NCI-H2196 (cell line): Measurements from ENCODE around the gene ZBTB2.
A peak's percentile ranks its signal among the peaks of the same experiment; 100 is the strongest.

ENCODE experiments used
- DNase-seq: peaks from one replicate; lab custom pipeline; 2025; ENCODE audit not compliant: unreplicated experiment; lab: John Stamatoyannopoulos, UW

Gene ZBTB2

GRCh38 chr6:151391471-151392413 is at the start of gene ZBTB2:
ZBTB2 (minus strand) TSS chr6:151391559; CDS start chr6:151373637, 17,922 bp downstream.
- peak; percentile 68 for DNase-seq

GRCh38 chr6:151440930-151441329 is 49.6 kb upstream of the ZBTB2 start:
- DNase-seq = no peak

DNA sequence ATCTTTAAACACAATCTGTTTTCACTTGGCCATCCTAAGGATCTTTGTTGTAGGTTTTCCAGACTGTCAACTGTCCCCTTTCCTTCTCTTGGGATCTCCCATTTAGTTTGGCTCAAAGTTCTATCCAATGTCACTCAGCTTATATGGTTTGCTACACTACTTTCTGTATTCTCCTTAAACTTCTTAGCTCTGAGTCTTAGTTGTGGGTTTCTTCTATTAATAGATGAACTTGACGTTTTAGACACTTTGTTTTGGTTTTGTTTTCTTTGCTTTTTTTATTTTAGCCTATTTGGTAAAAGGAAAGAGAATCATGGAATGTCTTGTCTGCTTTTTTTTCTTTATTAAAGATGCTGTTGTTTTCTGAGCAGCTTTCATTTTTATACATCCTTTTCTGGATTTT is 49.1 kb upstream of the ZBTB2 start:
- DNase-seq = no peak

- DNase-seq = no peak
Measured at GRCh38 chr6:151437401-151437800, 46.0 kb upstream of the ZBTB2 start.

DNA sequence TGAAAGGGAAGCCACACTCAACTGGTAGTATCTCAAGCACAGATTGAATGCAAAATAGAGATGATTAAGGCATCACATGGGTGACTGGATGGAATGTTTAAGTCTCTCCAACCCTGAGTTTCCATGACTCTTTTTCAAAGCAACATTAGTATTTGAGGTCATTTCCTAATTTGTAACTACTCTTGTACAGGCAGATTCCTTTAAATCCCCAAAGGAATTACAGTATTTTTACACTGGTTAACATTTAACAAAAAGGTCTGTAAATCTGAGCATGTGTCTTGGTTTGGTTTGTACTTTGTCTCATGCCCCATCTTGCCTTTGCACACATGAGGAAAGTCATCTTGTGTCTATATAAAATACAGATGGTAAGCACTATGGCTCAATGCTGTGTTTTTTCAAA is 45.4 kb upstream of the ZBTB2 start:
- no peak for DNase-seq

GRCh38 chr6:151436300-151436699 is 44.9 kb upstream of the ZBTB2 start:
- no peak for DNase-seq

GRCh38 chr6:151434369-151434768 is 43.0 kb upstream of the ZBTB2 start:
- no peak for DNase-seq

DNA sequence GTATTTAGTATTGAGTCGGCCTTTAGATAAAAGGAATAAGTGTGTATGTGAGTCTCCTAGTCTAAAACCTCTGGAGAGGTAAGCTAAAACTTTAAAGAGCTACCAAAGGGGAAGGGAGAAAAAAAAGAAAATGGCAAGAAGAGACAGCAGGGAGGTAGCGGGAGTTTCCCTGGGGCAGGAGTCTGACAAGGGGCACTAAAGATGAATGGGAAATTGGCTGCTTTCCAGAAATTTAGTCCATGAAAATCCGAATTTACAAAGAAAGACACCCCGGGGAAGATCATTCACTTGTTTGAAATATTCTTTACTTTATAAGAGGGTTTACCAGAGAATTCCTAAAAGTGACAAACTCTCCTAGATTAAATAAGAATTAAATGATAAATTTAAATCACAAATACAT is 41.3 kb upstream of the ZBTB2 start:
- DNase-seq = no peak

- no peak for DNase-seq
Measured at GRCh38 chr6:151431337-151431736, 40.0 kb upstream of the ZBTB2 start.

- DNase-seq = no peak
Measured at GRCh38 chr6:151430886-151431285, 39.5 kb upstream of the ZBTB2 start.

GRCh38 chr6:151428093-151428735 is 36.9 kb upstream of the ZBTB2 start:
- no peak for DNase-seq

DNA sequence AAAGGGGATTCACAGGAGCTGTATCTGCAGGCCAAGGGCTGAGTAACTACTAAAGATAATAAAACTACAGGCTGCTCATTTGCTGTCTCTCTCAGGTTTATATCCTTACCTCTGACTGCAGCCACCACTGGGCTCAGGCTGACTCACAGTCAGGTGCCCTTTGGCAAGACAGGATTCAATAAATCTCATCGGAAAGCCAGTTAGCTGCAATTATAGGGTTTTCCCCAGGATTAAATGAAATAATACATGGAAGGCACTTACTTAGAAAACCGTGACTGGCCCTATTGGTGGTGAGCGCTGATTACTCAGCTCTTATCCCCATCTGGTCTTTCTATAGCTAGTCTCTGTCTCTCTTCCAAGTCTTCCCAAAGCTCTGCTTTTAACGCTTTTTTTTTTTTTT is 34.2 kb upstream of the ZBTB2 start:
- no peak for DNase-seq

- no peak for DNase-seq
Measured at GRCh38 chr6:151422981-151423380, 31.6 kb upstream of the ZBTB2 start.

GRCh38 chr6:151417477-151417876 is 26.1 kb upstream of the ZBTB2 start:
- DNase-seq = no peak

- no peak for DNase-seq
Measured at GRCh38 chr6:151414641-151415260, 23.4 kb upstream of the ZBTB2 start.

DNA sequence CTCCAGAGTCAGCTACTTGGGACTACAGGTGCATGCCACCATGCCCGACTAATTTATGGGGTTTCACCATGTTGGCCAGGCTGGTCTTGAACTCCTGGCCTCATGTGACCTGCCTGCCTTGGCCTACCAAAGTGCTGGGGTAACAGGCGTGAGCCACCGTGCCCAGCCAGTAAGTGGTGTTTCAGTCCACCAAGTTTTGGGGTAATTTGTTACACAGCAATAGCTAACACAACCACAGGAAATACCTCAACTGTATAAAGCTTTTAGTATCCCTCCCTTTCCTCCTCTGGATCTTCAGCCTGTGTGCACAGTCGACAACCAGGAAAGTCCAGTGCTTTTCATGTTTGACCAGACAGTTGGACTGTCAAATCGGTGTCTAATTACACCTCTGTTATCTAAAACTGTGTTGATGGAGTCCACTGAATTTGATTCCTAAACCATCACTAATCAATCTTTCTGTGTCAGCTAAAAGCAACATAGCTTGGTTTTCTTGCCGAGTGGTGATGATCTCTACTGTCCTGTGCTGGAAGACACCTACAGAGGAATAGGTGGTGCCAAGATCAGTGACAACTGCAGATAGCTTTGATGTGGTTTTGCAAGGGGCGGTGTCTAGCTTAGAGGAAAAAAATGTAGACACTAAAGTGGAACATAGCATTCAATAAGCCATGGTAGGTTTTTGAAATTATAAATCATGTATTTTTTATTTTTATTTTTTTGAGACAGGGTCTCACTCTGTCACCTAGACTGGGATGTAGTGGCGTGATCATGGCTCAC is 22.2 kb upstream of the ZBTB2 start:
- DNase-seq = no peak

- no peak for DNase-seq
Measured at GRCh38 chr6:151412909-151413308, 21.6 kb upstream of the ZBTB2 start.

GRCh38 chr6:151409679-151410078 is 18.3 kb upstream of the ZBTB2 start:
- no peak for DNase-seq

- no peak for DNase-seq
Measured at GRCh38 chr6:151409260-151409659, 17.9 kb upstream of the ZBTB2 start.

DNA sequence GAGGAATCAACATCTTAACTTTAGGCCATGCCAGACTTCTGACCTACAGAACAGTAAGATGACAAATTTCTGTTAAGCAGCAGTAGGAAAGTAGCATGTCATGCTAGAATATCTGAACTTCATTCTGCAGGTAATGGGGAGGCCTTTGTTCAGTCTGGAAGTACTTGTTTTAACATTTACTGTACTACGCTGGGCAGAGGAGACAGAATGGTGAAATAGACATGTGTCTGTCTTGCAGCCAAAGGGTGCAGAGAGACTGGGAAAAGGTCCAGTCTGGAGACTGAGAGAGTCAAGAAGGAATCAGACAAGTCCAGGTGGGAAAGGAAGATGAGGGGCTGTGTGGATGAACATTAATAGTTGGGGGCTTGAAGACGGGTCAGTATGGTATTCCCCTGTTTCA is 17.5 kb upstream of the ZBTB2 start:
- DNase-seq = no peak

- DNase-seq = no peak
Measured at GRCh38 chr6:151403919-151404308, 12.6 kb upstream of the ZBTB2 start.
